Transverse colon (tissue), 4 donors: Measurements from ENCODE around the gene ECHS1. TPM values are rescaled to one million over a fixed set of nuclear protein-coding genes. Genes with fewer than 3 reads are reported as not detected.

Source experiments
- DNase-seq: peaks from one replicate; pipeline ENCODE4 v3.0.0-alpha.2; 2019
- H3K27ac ChIP-seq, 4 donors: fragments of 200-600 bp; sonication (generic); 2 replicates each; pipeline ENCODE4 v1.5.1; 2016 to 2018; ENCODE audit warnings: inconsistent platforms in 4 of 4
- H3K27me3 ChIP-seq: fragments of 200-600 bp; sonication (generic); 2 replicates; pipeline ENCODE4 v1.5.1; 2017; ENCODE audit warnings: inconsistent platforms
- H3K36me3 ChIP-seq, 4 donors: fragments of 200-600 bp; sonication (generic); 2 replicates each; pipeline ENCODE4 v1.5.1; 2017 to 2019; ENCODE audit warnings: inconsistent platforms in 4 of 4
- H3K4me1 ChIP-seq, 4 donors: fragments of 200-600 bp; sonication (generic); 2 replicates each; pipeline ENCODE4 v1.5.1; 2017 to 2020; ENCODE audit warnings: inconsistent platforms in 4 of 4
- H3K4me3 ChIP-seq, 4 donors: fragments of 200-600 bp; sonication (generic); 1 replicate in 1 of 4; 2 replicates in 3 of 4; pipeline versions ENCODE4 v1.5.1 to v1.6.1; 2017 to 2019; ENCODE audit warnings: inconsistent platforms in 4 of 4
- H3K9me3 ChIP-seq, 2 donors: fragments of 200-600 bp; sonication (generic); 2 replicates each; pipeline ENCODE4 v1.5.1; 2017 to 2019; ENCODE audit warnings: inconsistent platforms in 2 of 2
- CTCF ChIP-seq, 5 experiments: fragments of 200-600 bp in 3 of 5; fragments of 450-650 bp in 2 of 5; sonication (generic) in 3 of 5; IDR thresholded peaks; 1 replicate in 2 of 5; 2 replicates in 3 of 5; pipeline ENCODE4 v1.5.1; 2016 to 2017; ENCODE audit warnings: antibody characterized with exemption in 5 of 5, inconsistent platforms in 3 of 5, mild to moderate bottlenecking in 2 of 5, moderate library complexity in 1 of 5
- EP300 ChIP-seq: sonication (generic); formaldehyde crosslinking; IDR thresholded peaks from one replicate; pipeline ENCODE4 v1.6.1; 2017; ENCODE audit warnings: antibody characterized with exemption, low read depth
- POLR2A ChIP-seq: fragments of 450-650 bp; IDR thresholded peaks from one replicate; pipeline ENCODE4 v1.6.1; 2016; ENCODE audit warnings: antibody characterized with exemption, mild to moderate bottlenecking, moderate library complexity
- POLR2AphosphoS5 ChIP-seq, 3 donors: sonication (generic); formaldehyde crosslinking; IDR thresholded peaks; one replicate each; pipeline ENCODE4 v1.6.1; 2016; ENCODE audit warnings: antibody characterized with exemption in 3 of 3
- WGBS, 2 donors: methylation state at CpG; one replicate each; pipeline ENCODE4 v1.1.5; 2018; ENCODE audit warnings: low coverage in 1 of 2; 5-methylcytosine and 5-hydroxymethylcytosine counted together
- in situ Hi-C, 4 donors: fragments of 200-750 bp; cut with MboI; loops; one replicate each; pipeline versions ENCODE4 v1.15.0 to v1.15.1; 2017; ENCODE audit warnings: low sequenced_read_pairs in 3 of 4, low pct_ligation_motif_present in 1 of 4, low pct_unique_long_range_greater_than_20kb in 1 of 4
- intact Hi-C: fragments of 100-400 bp; cut with DNase I; formaldehyde crosslinking; loops from one replicate; pipeline ENCODE4 v1.15.1; 2023; ENCODE audit warnings: low total_unique reads
- total RNA-seq, 4 donors: library from RNA; depleted of rRNA; stranded (reverse); fragments of >200 nt; gene quantifications; one replicate each; pipeline ENCODE4 v1.1.0, GENCODE V29; 2016

ECHS1 gene
- total RNA-seq, 4 donors from 2014 or later = 48.3 to 165 (median 120) TPM

DNA sequence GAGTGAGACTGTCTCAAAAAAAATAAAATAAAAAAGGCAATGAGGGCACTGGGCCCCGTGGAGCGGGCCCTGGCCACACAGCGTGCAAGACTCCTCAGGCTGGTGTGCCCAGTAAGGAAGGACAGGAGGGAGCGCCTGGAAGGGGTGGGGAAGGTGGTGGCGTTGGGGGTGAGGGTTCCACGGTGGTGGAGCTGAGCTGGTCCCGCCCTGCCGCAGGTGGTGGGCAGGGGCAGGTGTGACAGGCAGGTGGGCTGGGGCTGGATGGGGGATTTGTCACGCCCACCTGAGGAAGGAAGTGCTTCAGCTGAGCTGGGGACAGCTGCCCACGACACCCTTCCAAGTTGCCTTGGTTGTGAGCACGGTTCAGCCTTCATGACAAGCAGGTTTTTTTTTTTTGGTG lies 26.7 kb downstream of the ECHS1 start:
- Histone ChIP-seq H3K27me3 (peaks cover 45% of the 10 kb centered on the region), H3K4me1 (peaks cover 5 to 18% (median 11%) of the 10 kb centered on the region in 4 donors), H3K9me3 (no peaks in the 10 kb centered on the region), H3K4me3 (no peak overlapping the region), H3K36me3 (no peaks in the 10 kb centered on the region), H3K27ac (no peak overlapping the region)
- DNase-seq = no peak
- WGBS, 2 donors = 52% methylated on average over 11 of the region's 11 CpGs
- TF ChIP-seq POLR2AphosphoS5 (IDR thresholded peaks at IDR 0.05) (no peak), POLR2A (no peak), CTCF (IDR thresholded peaks at IDR 0.05) (no peak), EP300 (no peak)
- intact Hi-C loops (no loop called here), in situ Hi-C loops (no loop called here)

GRCh38 chr10:133344236-133344635 lies 28.9 kb downstream of the ECHS1 start:
- DNase-seq = no peak
- no peaks in the 10 kb centered on the region for H3K36me3 ChIP-seq
- TF ChIP-seq POLR2AphosphoS5 (IDR thresholded peaks at IDR 0.05) = no peak
- no peak for TF ChIP-seq EP300
- TF ChIP-seq CTCF (IDR thresholded peaks at IDR 0.05) = no peak
- no peak for TF ChIP-seq POLR2A
- H3K27ac ChIP-seq = no peak overlapping the region
- peaks cover 5 to 18% (median 11%) of the 10 kb centered on the region in 4 donors for H3K4me1 ChIP-seq
- WGBS, 2 donors = 67 to 79% methylated on average over 5 of the region's 5 CpGs
- in situ Hi-C loops = no loop called here
- no peaks in the 10 kb centered on the region for H3K9me3 ChIP-seq
- H3K4me3 ChIP-seq = no peak overlapping the region
- intact Hi-C loops = no loop called here
- peaks cover 52% of the 10 kb centered on the region for H3K27me3 ChIP-seq

DNA sequence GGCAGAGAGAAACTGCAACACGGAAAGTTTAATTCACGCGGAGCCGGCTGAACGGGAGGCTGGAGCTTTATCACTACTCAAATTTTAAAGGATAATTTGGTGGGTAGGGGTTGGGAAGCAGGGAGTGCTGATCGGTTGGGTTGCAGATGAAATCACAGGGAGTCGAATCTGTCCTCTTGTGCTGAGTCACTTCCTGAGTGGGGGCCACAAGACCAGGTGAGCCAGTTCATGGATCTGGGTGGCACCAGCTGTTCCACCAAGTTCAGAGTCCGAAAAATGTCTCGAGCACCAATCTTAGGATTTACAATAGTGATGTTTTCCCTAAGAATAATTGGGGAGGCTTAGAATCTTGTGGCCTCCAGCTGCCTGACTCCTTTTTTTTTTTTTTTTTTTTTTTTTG lies 29.6 kb downstream of the ECHS1 start:
- Histone ChIP-seq H3K27ac (no peak overlapping the region), H3K27me3 (peaks cover 52% of the 10 kb centered on the region), H3K36me3 (no peaks in the 10 kb centered on the region), H3K9me3 (no peaks in the 10 kb centered on the region), H3K4me3 (no peak overlapping the region), H3K4me1 (peaks cover 5 to 18% (median 11%) of the 10 kb centered on the region in 4 donors)
- no peak for DNase-seq
- intact Hi-C loops (no loop called here), in situ Hi-C loops (no loop called here)
- WGBS, 2 donors = 41 to 61% methylated on average over 3 to 9 of the region's 9 CpGs
- TF ChIP-seq CTCF (IDR thresholded peaks at IDR 0.05) = no peak
- TF ChIP-seq POLR2A = no peak
- TF ChIP-seq EP300 = no peak
- TF ChIP-seq POLR2AphosphoS5 (IDR thresholded peaks at IDR 0.05) = no peak

GRCh38 chr10:133342942-133343341 lies 30.2 kb downstream of the ECHS1 start:
- no peak overlapping the region for H3K4me3 ChIP-seq
- no peak for DNase-seq
- no peak overlapping the region for H3K27ac ChIP-seq
- TF ChIP-seq EP300 (no peak), CTCF (IDR thresholded peaks at IDR 0.05) (no peak), POLR2AphosphoS5 (IDR thresholded peaks at IDR 0.05) (no peak), POLR2A (no peak)
- 75% methylated on average over 8 of the region's 8 CpGs; no CpG with 5 or more reads in 1 of the 2 donors for WGBS, 2 donors
- intact Hi-C loops = no loop called here
- H3K4me1 ChIP-seq = peaks cover 5 to 13% (median 9%) of the 10 kb centered on the region in 4 donors
- in situ Hi-C loops = no loop called here
- H3K36me3 ChIP-seq = no peaks in the 10 kb centered on the region
- peaks cover 48% of the 10 kb centered on the region for H3K27me3 ChIP-seq
- no peaks in the 10 kb centered on the region for H3K9me3 ChIP-seq
